RWPE2 (cell line): ENCODE data around the gene C1QL4.

Source experiments
- ATAC-seq: fragments of 200-7000 bp; cut with Tn5 transposase; 3 replicates; pipeline ENCODE4 v1.9.1; 2021; ENCODE audit warnings: low read depth
- DNase-seq: peaks from one replicate; pipeline ENCODE4 v3.0.0-alpha.2; 2020; ENCODE audit warnings: low spot score
- H3K27ac ChIP-seq: fragments of 450-650 bp; 2 replicates; pipeline ENCODE4 v1.5.1; 2017; ENCODE audit warnings: mild to moderate bottlenecking; ENCODE audit not compliant: poor library complexity, severe bottlenecking
- H3K27me3 ChIP-seq: fragments of 250-450 bp; sonication (Bioruptor Pico); 2 replicates; pipeline ENCODE4 v1.5.1; 2021; ENCODE audit warnings: mild to moderate bottlenecking, moderate library complexity; ENCODE audit not compliant: insufficient read depth, poor library complexity, severe bottlenecking
- H3K36me3 ChIP-seq: fragments of 250-450 bp; sonication (Bioruptor Pico); 2 replicates; pipeline ENCODE4 v1.5.1; 2020; ENCODE audit warnings: low read depth, mild to moderate bottlenecking, moderate library complexity
- H3K4me1 ChIP-seq: fragments of 250-450 bp; sonication (Bioruptor Pico); 2 replicates; pipeline ENCODE4 v1.5.1; 2021; ENCODE audit warnings: mild to moderate bottlenecking, moderate library complexity; ENCODE audit not compliant: insufficient read depth, poor library complexity, severe bottlenecking
- H3K4me3 ChIP-seq: fragments of 250-450 bp; sonication (Bioruptor Pico); 2 replicates; pipeline ENCODE4 v1.5.1; 2021; ENCODE audit warnings: mild to moderate bottlenecking, moderate library complexity; ENCODE audit not compliant: severe bottlenecking
- H3K9me3 ChIP-seq: fragments of 250-450 bp; sonication (Bioruptor Pico); 2 replicates; pipeline ENCODE4 v1.5.1; 2021; ENCODE audit warnings: mild to moderate bottlenecking, moderate library complexity; ENCODE audit not compliant: severe bottlenecking
- CTCF ChIP-seq: fragments of 450-650 bp; IDR thresholded peaks from one replicate; pipeline ENCODE4 v1.5.1; 2017; ENCODE audit warnings: mild to moderate bottlenecking, moderate library complexity; ENCODE audit not compliant: poor library complexity, severe bottlenecking

C1QL4 gene

GRCh38 chr12:49358483-49359141 lies 21.6 kb upstream of the C1QL4 start:
- peak overlapping the region; percentile 54 for H3K27ac ChIP-seq
- H3K27me3 ChIP-seq, result no peaks in the 10 kb centered on the region
- peak; percentile 59 for ATAC-seq
- no peak for DNase-seq
- no peaks in the 10 kb centered on the region for H3K9me3 ChIP-seq
- H3K36me3 ChIP-seq, result no peaks in the 10 kb centered on the region
- peaks cover 28% of the 10 kb centered on the region for H3K4me1 ChIP-seq
- no peak overlapping the region for H3K4me3 ChIP-seq
- peak; percentile 89 for TF ChIP-seq CTCF

- Histone ChIP-seq H3K4me3 (no peak overlapping the region), H3K36me3 (no peaks in the 10 kb centered on the region), H3K27me3 (no peaks in the 10 kb centered on the region), H3K4me1 (peaks cover 28% of the 10 kb centered on the region), H3K27ac (peak overlapping the region; percentile 54), H3K9me3 (no peaks in the 10 kb centered on the region)
- TF ChIP-seq CTCF, result peak; percentile 76
- no peak for DNase-seq
- peak; percentile 70 for ATAC-seq
Observed at GRCh38 chr12:49357103-49357678, 20.2 kb upstream of the C1QL4 start.

GRCh38 chr12:49355913-49356312 lies 18.9 kb upstream of the C1QL4 start:
- no peak overlapping the region for H3K27ac ChIP-seq
- no peak overlapping the region for H3K4me3 ChIP-seq
- no peaks in the 10 kb centered on the region for H3K9me3 ChIP-seq
- H3K27me3 ChIP-seq, result no peaks in the 10 kb centered on the region
- peaks cover 28% of the 10 kb centered on the region for H3K4me1 ChIP-seq
- TF ChIP-seq CTCF, result no peak
- ATAC-seq, result no peak
- no peaks in the 10 kb centered on the region for H3K36me3 ChIP-seq
- DNase-seq, result no peak

GRCh38 chr12:49352351-49352750 lies 15.4 kb upstream of the C1QL4 start:
- no peak for ATAC-seq
- Histone ChIP-seq H3K27me3 (peaks cover 3% of the 10 kb centered on the region), H3K9me3 (no peaks in the 10 kb centered on the region), H3K4me3 (no peak overlapping the region), H3K4me1 (peaks cover 4% of the 10 kb centered on the region), H3K27ac (no peak overlapping the region), H3K36me3 (no peaks in the 10 kb centered on the region)
- no peak for TF ChIP-seq CTCF
- DNase-seq, result no peak

GRCh38 chr12:49349266-49349665 lies 12.3 kb upstream of the C1QL4 start:
- peaks cover 13% of the 10 kb centered on the region for H3K4me1 ChIP-seq
- DNase-seq, result no peak
- no peak for ATAC-seq
- no peaks in the 10 kb centered on the region for H3K36me3 ChIP-seq
- peaks cover 32% of the 10 kb centered on the region for H3K27me3 ChIP-seq
- H3K27ac ChIP-seq, result no peak overlapping the region
- H3K4me3 ChIP-seq, result no peak overlapping the region
- no peak for TF ChIP-seq CTCF
- no peaks in the 10 kb centered on the region for H3K9me3 ChIP-seq
